Mammary epithelial cell (primary cell): ENCODE measurements around the gene ZNF750.

Source experiments
- CTCF ChIP-seq, 2 donors: IDR thresholded peaks in 1 of 2; conservative IDR thresholded peaks in 1 of 2; 2 replicates each; pipeline ENCODE4 v1.5.1; 2011 to 2012; ENCODE audit warnings: inconsistent platforms in 2 of 2, low read length in 2 of 2, mild to moderate bottlenecking in 2 of 2, control low read depth in 1 of 2, low read depth in 1 of 2; ENCODE audit not compliant: insufficient read depth in 1 of 2; ENCODE audit errors: extremely low read depth in 1 of 2
- EZH2 ChIP-seq: IDR thresholded peaks from 2 replicates; pipeline ENCODE4 v1.6.1; 2012; ENCODE audit warnings: low read length, inconsistent platforms, borderline replicate concordance

- no peak for TF ChIP-seq CTCF (conservative IDR thresholded peaks at IDR 0.05 in 1 of 2, IDR thresholded peaks at IDR 0.05 in 1 of 2; ENCODE audit: extremely low read depth in 1 of 2, insufficient read depth in 1 of 2, low read depth in 1 of 2, low read length in 2 of 2)
- no peak for TF ChIP-seq EZH2
Observed at GRCh38 chr17:82849076-82849945, 9.5 kb upstream of the ZNF750 start.
